IgD-negative memory B cell (primary cell): ENCODE data around the gene MUC4. TPM values are rescaled to one million over a fixed set of nuclear protein-coding genes. Genes with fewer than 3 reads are reported as not detected.
A peak's percentile ranks its signal among the peaks of the same experiment; 100 is the strongest.
"Not testable (repeated sequence)": the region's sequence is repeated elsewhere in the genome, so short reads cannot be mapped to it uniquely, and the experiment has no call there.

Experiments
- H3K27ac Mint-ChIP-seq, 3 donors: one replicate each; pipeline ENCODE4 v1.8.0; 2020 to 2022; ENCODE audit warnings: mild to moderate bottlenecking in 3 of 3, mixed read lengths in 3 of 3, moderate library complexity in 1 of 3
- H3K27me3 Mint-ChIP-seq: one replicate; pipeline ENCODE4 v1.8.0; 2021; ENCODE audit warnings: mixed read lengths
- H3K36me3 Mint-ChIP-seq: one replicate; pipeline ENCODE4 v1.8.0; 2020; ENCODE audit warnings: mild to moderate bottlenecking, mixed read lengths
- H3K4me1 Mint-ChIP-seq, 3 donors: one replicate each; pipeline ENCODE4 v1.8.0; 2020 to 2022; ENCODE audit warnings: mixed read lengths in 3 of 3, mild to moderate bottlenecking in 1 of 3
- H3K4me3 Mint-ChIP-seq, 4 donors: one replicate each; pipeline ENCODE4 v1.8.0; 2020 to 2022; ENCODE audit warnings: mild to moderate bottlenecking in 4 of 4, mixed read lengths in 4 of 4, moderate library complexity in 3 of 4
- H3K9me3 Mint-ChIP-seq, 3 donors: one replicate each; pipeline ENCODE4 v1.8.0; 2020 to 2021; ENCODE audit warnings: mixed read lengths in 3 of 3, mild to moderate bottlenecking in 1 of 3
- polyA plus RNA-seq: library from polyadenylated mRNA; unstranded; fragments of 300-500 nt; fragmentation: Illumina TruSeq; gene quantifications from one replicate; pipeline ENCODE4 v1.2.3, GENCODE V29; 2021

The MUC4 gene
- polyA plus RNA-seq, 1 donor from 2014 or later: 0.01 TPM

- Mint-ChIP-seq H3K27ac (no peak overlapping the region), H3K9me3 (peaks cover 0 to 1% (median 0%) of the 10 kb centered on the region in 3 donors), H3K36me3 (peaks cover 2% of the 10 kb centered on the region)
These were observed 72.1 kb downstream of the MUC4 start for GRCh38 chr3:195739561-195740111.

GRCh38 chr3:195738274-195739044 lies 73.3 kb downstream of the MUC4 start:
- Mint-ChIP-seq H3K9me3 (no peaks in the 10 kb centered on the region), H3K4me3 (no peak overlapping the region), H3K27ac (no peak overlapping the region), H3K27me3 (no peaks in the 10 kb centered on the region), H3K4me1 (peaks cover 0 to 2% (median 0%) of the 10 kb centered on the region in 3 donors), H3K36me3 (peaks cover 2% of the 10 kb centered on the region)

More at GRCh38 chr3:195739561-195740111, 72.1 kb downstream of the MUC4 start:
- H3K4me3 Mint-ChIP-seq: no peak overlapping the region
- no peaks in the 10 kb centered on the region for H3K27me3 Mint-ChIP-seq
- H3K4me1 Mint-ChIP-seq: peaks cover 0 to 2% (median 0%) of the 10 kb centered on the region in 3 donors

GRCh38 chr3:195737782-195738181 lies 73.9 kb downstream of the MUC4 start:
- not testable (repeated sequence) for H3K36me3 Mint-ChIP-seq, H3K4me1 Mint-ChIP-seq, H3K27ac Mint-ChIP-seq, H3K9me3 Mint-ChIP-seq, H3K27me3 Mint-ChIP-seq
- peak overlapping the region in 1 of 4 donors; percentile 67 for H3K4me3 Mint-ChIP-seq

- no peaks in the 10 kb centered on the region for H3K27me3 Mint-ChIP-seq
- no peak overlapping the region for H3K4me3 Mint-ChIP-seq
- peaks cover 2% of the 10 kb centered on the region for H3K36me3 Mint-ChIP-seq
- no peaks in the 10 kb centered on the region for H3K9me3 Mint-ChIP-seq
- no peak overlapping the region for H3K27ac Mint-ChIP-seq
- H3K4me1 Mint-ChIP-seq: peaks cover 0 to 2% (median 0%) of the 10 kb centered on the region in 3 donors
These were observed 74.8 kb downstream of the MUC4 start for GRCh38 chr3:195736866-195737490.

GRCh38 chr3:195735036-195735695 lies 76.6 kb downstream of the MUC4 start:
- Mint-ChIP-seq H3K4me3 (no peak overlapping the region), H3K4me1 (no peaks in the 10 kb centered on the region), H3K27ac (no peak overlapping the region), H3K27me3 (no peaks in the 10 kb centered on the region), H3K9me3 (no peaks in the 10 kb centered on the region), H3K36me3 (peaks cover 2% of the 10 kb centered on the region)

- Mint-ChIP-seq H3K4me3 (no peak overlapping the region), H3K27ac (peak overlapping the region in 1 of 3 donors; percentile 63), H3K4me1 (peaks cover under 1 to 4% (median 3%) of the 10 kb centered on the region in 3 donors), H3K36me3 (peaks cover 4% of the 10 kb centered on the region), H3K9me3 (no peaks in the 10 kb centered on the region), H3K27me3 (peaks cover 2% of the 10 kb centered on the region)
These were observed 78.8 kb downstream of the MUC4 start for GRCh38 chr3:195732940-195733339.

GRCh38 chr3:195731356-195731905 lies 80.3 kb downstream of the MUC4 start:
- peaks cover 6 to 11% (median 9%) of the 10 kb centered on the region in 3 donors for H3K4me1 Mint-ChIP-seq
- H3K36me3 Mint-ChIP-seq: peaks cover 4% of the 10 kb centered on the region
- H3K27me3 Mint-ChIP-seq: peaks cover 4% of the 10 kb centered on the region
- no peak overlapping the region for H3K27ac Mint-ChIP-seq
- no peaks in the 10 kb centered on the region for H3K9me3 Mint-ChIP-seq
- H3K4me3 Mint-ChIP-seq: no peak overlapping the region

- Mint-ChIP-seq H3K36me3 (peaks cover 1% of the 10 kb centered on the region), H3K27ac (no peak overlapping the region), H3K4me3 (no peak overlapping the region), H3K9me3 (no peaks in the 10 kb centered on the region), H3K4me1 (peaks cover 6 to 11% (median 9%) of the 10 kb centered on the region in 3 donors), H3K27me3 (peaks cover 4% of the 10 kb centered on the region)
These were observed 82.1 kb downstream of the MUC4 start for GRCh38 chr3:195729476-195730251.

- not testable (repeated sequence) for H3K27ac Mint-ChIP-seq, H3K9me3 Mint-ChIP-seq, H3K4me3 Mint-ChIP-seq, H3K36me3 Mint-ChIP-seq, H3K27me3 Mint-ChIP-seq
- peaks cover 6 to 11% (median 9%) of the 10 kb centered on the region in 3 donors for H3K4me1 Mint-ChIP-seq
These were observed 82.9 kb downstream of the MUC4 start for GRCh38 chr3:195728789-195729188.

GRCh38 chr3:195727606-195728195 lies 84.0 kb downstream of the MUC4 start:
- H3K36me3 Mint-ChIP-seq: peaks cover 1% of the 10 kb centered on the region
- H3K27me3 Mint-ChIP-seq: peaks cover 4% of the 10 kb centered on the region
- H3K27ac Mint-ChIP-seq: peak overlapping the region; percentile 48 to 84 (median 74)
- H3K4me1 Mint-ChIP-seq: peaks cover 6 to 11% (median 9%) of the 10 kb centered on the region in 3 donors
- peak overlapping the region in 2 of 4 donors; percentile 43 to 85 for H3K4me3 Mint-ChIP-seq
- H3K9me3 Mint-ChIP-seq: no peaks in the 10 kb centered on the region

- H3K9me3 Mint-ChIP-seq, H3K27ac Mint-ChIP-seq: not testable (repeated sequence)
These were observed 85.6 kb downstream of the MUC4 start for GRCh38 chr3:195725916-195726740.

GRCh38 chr3:195724363-195724762 lies 87.4 kb downstream of the MUC4 start:
- H3K36me3 Mint-ChIP-seq, H3K27me3 Mint-ChIP-seq, H3K4me3 Mint-ChIP-seq, H3K27ac Mint-ChIP-seq, H3K9me3 Mint-ChIP-seq: not testable (repeated sequence)
- H3K4me1 Mint-ChIP-seq: peaks cover 6 to 11% (median 9%) of the 10 kb centered on the region in 3 donors

More at GRCh38 chr3:195725916-195726740, 85.6 kb downstream of the MUC4 start:
- H3K4me1 Mint-ChIP-seq: peaks cover 6 to 11% (median 9%) of the 10 kb centered on the region in 3 donors
- H3K27me3 Mint-ChIP-seq, H3K4me3 Mint-ChIP-seq, H3K36me3 Mint-ChIP-seq: not testable (repeated sequence)

GRCh38 chr3:195722996-195723345 lies 88.8 kb downstream of the MUC4 start:
- H3K4me3 Mint-ChIP-seq, H3K27me3 Mint-ChIP-seq, H3K36me3 Mint-ChIP-seq, H3K27ac Mint-ChIP-seq, H3K9me3 Mint-ChIP-seq: not testable (repeated sequence)
- H3K4me1 Mint-ChIP-seq: peaks cover 6 to 11% (median 7%) of the 10 kb centered on the region in 3 donors
